Tibial artery (tissue), 4 donors: ENCODE measurements around the gene RNF34.
"Not testable (repeated sequence)": the region's sequence is repeated elsewhere in the genome, so short reads cannot be mapped to it uniquely, and the experiment has no call there.

Source experiments
- DNase-seq, 2 donors: peaks; one replicate each; pipeline ENCODE4 v3.0.0-alpha.2; 2019
- H3K27ac ChIP-seq, 2 donors: fragments of 200-600 bp; sonication (generic) in 1 of 2; 1 replicate in 1 of 2; 2 replicates in 1 of 2; pipeline ENCODE4 v1.5.1; 2018 to 2019; ENCODE audit warnings: mild to moderate bottlenecking in 1 of 2
- H3K27me3 ChIP-seq, 2 donors: fragments of 200-600 bp; sonication (generic) in 1 of 2; one replicate each; pipeline versions ENCODE4 v1.5.1 to v1.6.0; 2016 to 2019
- H3K36me3 ChIP-seq, 3 donors: fragments of 200-600 bp; sonication (generic) in 2 of 3; one replicate each; pipeline ENCODE4 v1.5.1; 2016 to 2019; ENCODE audit warnings: mild to moderate bottlenecking in 2 of 3
- H3K4me1 ChIP-seq, 4 donors: fragments of 200-600 bp; sonication (generic) in 2 of 4; 1 replicate in 3 of 4; 2 replicates in 1 of 4; pipeline ENCODE4 v1.5.1; 2016 to 2019
- H3K4me3 ChIP-seq, 2 donors: fragments of 200-600 bp; sonication (generic) in 1 of 2; 1 replicate in 1 of 2; 2 replicates in 1 of 2; pipeline ENCODE4 v1.5.1; 2018 to 2019; ENCODE audit warnings: mild to moderate bottlenecking in 2 of 2
- H3K9me3 ChIP-seq, 3 donors: fragments of 200-600 bp; sonication (generic) in 1 of 3; one replicate each; pipeline ENCODE4 v1.5.1; 2016 to 2019
- CTCF ChIP-seq, 2 experiments: fragments of 200-600 bp in 1 of 2; fragments of 450-650 bp in 1 of 2; IDR thresholded peaks; one replicate each; pipeline ENCODE4 v1.5.1; 2017 to 2019; ENCODE audit warnings: antibody characterized with exemption in 2 of 2, mild to moderate bottlenecking in 1 of 2, moderate library complexity in 1 of 2
- intact Hi-C: fragments of 100-400 bp; cut with DNase I; formaldehyde crosslinking; loops from one replicate; pipeline ENCODE4 v1.15.0; 2023; ENCODE audit warnings: low total_unique reads

RNF34 gene

GRCh38 chr12:121378736-121379135 lies 21.2 kb upstream of the RNF34 start:
- H3K4me1 ChIP-seq = no peaks in the 10 kb centered on the region
- no peak for DNase-seq
- H3K27me3 ChIP-seq = no peaks in the 10 kb centered on the region
- H3K9me3 ChIP-seq = no peaks in the 10 kb centered on the region
- H3K27ac ChIP-seq = no peak overlapping the region
- no peaks in the 10 kb centered on the region for H3K36me3 ChIP-seq
- no peak for TF ChIP-seq CTCF (IDR thresholded peaks at IDR 0.05)
- no peak overlapping the region for H3K4me3 ChIP-seq
- intact Hi-C loops = no loop called here

DNA sequence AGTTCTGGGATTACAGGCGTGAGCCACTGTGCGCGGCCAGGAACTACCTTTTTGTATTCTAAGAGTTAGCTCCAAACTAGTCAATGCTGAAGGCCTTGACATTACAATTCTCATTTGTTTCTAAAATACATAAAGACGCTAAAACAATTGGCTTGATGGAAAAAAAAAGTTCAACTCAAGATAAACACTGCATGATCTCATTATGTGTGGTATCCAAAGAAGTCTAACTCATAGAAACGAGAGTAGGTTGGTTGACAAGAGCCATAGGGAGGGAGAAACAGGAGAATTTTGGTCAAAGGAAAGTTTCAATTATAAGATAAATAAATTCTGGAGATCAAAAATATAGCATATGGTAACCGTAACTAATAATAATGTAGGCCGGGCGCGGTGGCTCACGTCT lies 20.0 kb upstream of the RNF34 start:
- Histone ChIP-seq H3K27ac (no peak overlapping the region), H3K36me3 (no peaks in the 10 kb centered on the region), H3K9me3 (no peaks in the 10 kb centered on the region), H3K4me1 (no peaks in the 10 kb centered on the region), H3K4me3 (no peak overlapping the region), H3K27me3 (no peaks in the 10 kb centered on the region)
- intact Hi-C loops = no loop called here
- no peak for DNase-seq
- TF ChIP-seq CTCF (IDR thresholded peaks at IDR 0.05) = no peak

GRCh38 chr12:121383601-121384021 lies 16.3 kb upstream of the RNF34 start:
- TF ChIP-seq CTCF (IDR thresholded peaks at IDR 0.05) = no peak
- Histone ChIP-seq H3K4me3 (no peak overlapping the region), H3K9me3 (no peaks in the 10 kb centered on the region), H3K27ac (no peak overlapping the region), H3K27me3 (no peaks in the 10 kb centered on the region), H3K36me3 (no peaks in the 10 kb centered on the region), H3K4me1 (no peaks in the 10 kb centered on the region)
- no peak for DNase-seq
- intact Hi-C loops = no loop called here

DNA sequence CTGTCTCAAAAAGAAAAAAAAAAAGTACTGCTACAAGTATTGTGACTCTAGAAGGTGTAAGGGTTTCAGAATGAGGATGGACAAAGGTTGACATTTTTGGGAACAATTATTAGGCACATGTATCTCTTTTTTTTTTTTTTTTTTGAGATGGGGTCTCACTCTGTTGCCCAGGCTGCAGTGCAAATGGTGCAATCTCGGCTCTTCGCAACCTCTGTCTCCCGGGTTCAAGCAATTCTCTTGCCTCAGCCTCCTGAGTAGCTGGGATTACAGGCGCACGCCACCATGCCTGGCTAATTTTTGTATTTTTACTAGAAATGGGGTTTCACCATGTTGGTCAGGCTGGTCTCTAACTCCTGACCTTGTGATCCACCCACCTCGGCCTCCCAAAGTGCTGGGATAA lies 15.0 kb upstream of the RNF34 start:
- H3K27ac ChIP-seq, H3K4me1 ChIP-seq, DNase-seq, intact Hi-C loops, H3K36me3 ChIP-seq, H3K4me3 ChIP-seq, H3K27me3 ChIP-seq, H3K9me3 ChIP-seq: not testable (repeated sequence)

DNA sequence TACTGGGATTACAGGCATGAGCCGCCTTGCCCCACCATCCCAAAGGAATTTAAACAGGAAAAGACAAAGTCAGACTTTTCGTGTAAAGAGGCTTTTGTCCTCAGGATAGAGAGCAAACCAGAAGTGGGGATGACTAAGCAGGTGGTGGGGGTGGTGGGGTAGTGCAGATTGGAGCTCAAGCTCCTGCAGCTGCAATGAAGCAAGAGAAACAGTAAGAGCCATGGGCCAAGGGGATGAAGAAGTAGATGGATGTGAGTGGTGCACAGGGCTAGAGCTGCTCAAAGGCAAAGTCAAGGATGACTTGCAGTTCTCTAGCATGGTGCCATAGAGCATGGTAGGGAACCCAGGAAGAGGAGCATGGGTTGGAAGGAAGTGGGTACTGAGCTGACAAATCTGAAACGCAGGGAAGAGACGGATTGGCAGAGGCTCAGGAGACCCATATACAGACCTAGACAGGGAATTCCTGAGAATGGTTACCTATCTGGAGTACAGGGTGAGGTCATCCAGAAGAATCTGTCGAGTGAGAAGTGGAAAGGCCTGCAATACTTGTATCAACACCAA lies 11.4 kb upstream of the RNF34 start:
- no peak for TF ChIP-seq CTCF (IDR thresholded peaks at IDR 0.05)
- H3K36me3 ChIP-seq = no peaks in the 10 kb centered on the region
- intact Hi-C loops = no loop called here
- no peaks in the 10 kb centered on the region for H3K27me3 ChIP-seq
- H3K9me3 ChIP-seq = no peaks in the 10 kb centered on the region
- no peak for DNase-seq
- H3K4me1 ChIP-seq = no peaks in the 10 kb centered on the region
- H3K4me3 ChIP-seq = no peak overlapping the region
- H3K27ac ChIP-seq = no peak overlapping the region

DNA sequence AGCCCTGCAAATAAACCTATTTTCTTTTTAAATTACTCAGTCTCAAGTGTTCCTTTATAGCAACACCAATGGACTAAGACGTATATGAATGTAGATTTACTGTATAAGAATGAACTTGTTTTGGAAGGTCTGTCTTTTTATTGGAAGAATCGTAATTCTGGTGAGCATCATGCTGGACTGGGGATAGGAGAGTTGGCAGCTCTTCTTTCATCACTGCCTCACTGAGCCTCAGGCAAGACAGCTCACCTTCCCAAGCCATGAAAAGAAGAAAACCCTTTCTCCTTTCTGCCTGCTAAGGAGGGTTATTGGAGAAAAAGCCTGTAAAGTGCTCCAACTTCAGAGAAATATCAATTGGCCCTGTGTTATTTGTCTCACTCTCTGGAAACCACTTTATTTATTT lies 9.1 kb upstream of the RNF34 start:
- Histone ChIP-seq H3K4me3 (no peak overlapping the region), H3K27me3 (no peaks in the 10 kb centered on the region), H3K4me1 (no peaks in the 10 kb centered on the region), H3K36me3 (no peaks in the 10 kb centered on the region), H3K27ac (no peak overlapping the region), H3K9me3 (no peaks in the 10 kb centered on the region)
- no peak for DNase-seq
- no peak for TF ChIP-seq CTCF (IDR thresholded peaks at IDR 0.05)
- intact Hi-C loops = no loop called here
